Activated naive CD8-positive, alpha-beta T cell treated with anti-CD3 and anti-CD28 coated beads, Interleukin-2, amount 50 U/mL, for 24 hours (primary cell): Measurements from ENCODE around the gene RELL2.

ENCODE experiments used
- ATAC-seq: fragments of 150-1000 bp; cut with Tn5 transposase; one replicate; pipeline ENCODE4 v1.10.0; 2021
- DNase-seq: peaks from one replicate; pipeline ENCODE4 v3.0.0; 2021
- H3K27ac Mint-ChIP-seq: one replicate; pipeline ENCODE4 v1.8.0; 2021; ENCODE audit warnings: mild to moderate bottlenecking, mixed read lengths
- H3K27me3 Mint-ChIP-seq: one replicate; pipeline ENCODE4 v1.8.0; 2021; ENCODE audit warnings: mixed read lengths
- H3K36me3 Mint-ChIP-seq: one replicate; pipeline ENCODE4 v1.8.0; 2021; ENCODE audit warnings: low read depth, mixed read lengths
- H3K4me1 Mint-ChIP-seq: one replicate; pipeline ENCODE4 v1.8.0; 2021; ENCODE audit warnings: mixed read lengths
- H3K4me3 Mint-ChIP-seq: one replicate; pipeline ENCODE4 v1.8.0; 2021; ENCODE audit warnings: mild to moderate bottlenecking, moderate library complexity, mixed read lengths
- H3K9me3 Mint-ChIP-seq: one replicate; pipeline ENCODE4 v1.8.0; 2021; ENCODE audit warnings: mixed read lengths

The RELL2 gene

GRCh38 chr5:141634720-141635119, 2.1 kb upstream of the RELL2 start:
- DNase-seq (no peak), ATAC-seq (no peak)
- Mint-ChIP-seq H3K4me1 (peaks cover 45% of the 10 kb centered on the region), H3K27ac (no peak overlapping the region), H3K36me3 (peaks cover 36% of the 10 kb centered on the region), H3K9me3 (no peaks in the 10 kb centered on the region), H3K4me3 (peak overlapping the region; percentile 90), H3K27me3 (no peaks in the 10 kb centered on the region)

GRCh38 chr5:141635646-141636045, 1.2 kb upstream of the RELL2 start:
- Mint-ChIP-seq H3K27ac (peak overlapping the region; percentile 74), H3K4me1 (peaks cover 49% of the 10 kb centered on the region), H3K4me3 (peak overlapping the region; percentile 90), H3K9me3 (no peaks in the 10 kb centered on the region), H3K27me3 (no peaks in the 10 kb centered on the region), H3K36me3 (peaks cover 29% of the 10 kb centered on the region)
- DNase-seq = no peak
- ATAC-seq = no peak

DNA sequence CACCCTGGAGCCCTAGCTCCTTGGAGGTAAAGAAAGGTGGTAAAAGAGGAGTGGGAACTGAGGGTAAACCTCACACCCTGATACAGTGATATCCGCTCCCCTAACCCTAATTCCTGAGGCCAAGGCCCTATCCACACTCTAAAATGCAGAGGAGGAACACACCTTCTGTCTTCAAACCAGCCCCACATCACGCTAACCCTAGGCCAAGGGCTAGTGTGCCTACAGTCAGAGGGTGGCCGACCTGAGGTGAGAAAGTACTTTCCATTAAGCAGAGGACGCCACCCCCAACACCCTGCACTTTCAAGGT, 738 bp upstream of the RELL2 start:
- no peak for ATAC-seq
- H3K36me3 Mint-ChIP-seq = peaks cover 33% of the 10 kb centered on the region
- H3K4me3 Mint-ChIP-seq = peak overlapping the region; percentile 90
- H3K4me1 Mint-ChIP-seq = peaks cover 53% of the 10 kb centered on the region
- no peaks in the 10 kb centered on the region for H3K27me3 Mint-ChIP-seq
- peak overlapping the region; percentile 74 for H3K27ac Mint-ChIP-seq
- peak; percentile 31 for DNase-seq
- no peaks in the 10 kb centered on the region for H3K9me3 Mint-ChIP-seq

DNA sequence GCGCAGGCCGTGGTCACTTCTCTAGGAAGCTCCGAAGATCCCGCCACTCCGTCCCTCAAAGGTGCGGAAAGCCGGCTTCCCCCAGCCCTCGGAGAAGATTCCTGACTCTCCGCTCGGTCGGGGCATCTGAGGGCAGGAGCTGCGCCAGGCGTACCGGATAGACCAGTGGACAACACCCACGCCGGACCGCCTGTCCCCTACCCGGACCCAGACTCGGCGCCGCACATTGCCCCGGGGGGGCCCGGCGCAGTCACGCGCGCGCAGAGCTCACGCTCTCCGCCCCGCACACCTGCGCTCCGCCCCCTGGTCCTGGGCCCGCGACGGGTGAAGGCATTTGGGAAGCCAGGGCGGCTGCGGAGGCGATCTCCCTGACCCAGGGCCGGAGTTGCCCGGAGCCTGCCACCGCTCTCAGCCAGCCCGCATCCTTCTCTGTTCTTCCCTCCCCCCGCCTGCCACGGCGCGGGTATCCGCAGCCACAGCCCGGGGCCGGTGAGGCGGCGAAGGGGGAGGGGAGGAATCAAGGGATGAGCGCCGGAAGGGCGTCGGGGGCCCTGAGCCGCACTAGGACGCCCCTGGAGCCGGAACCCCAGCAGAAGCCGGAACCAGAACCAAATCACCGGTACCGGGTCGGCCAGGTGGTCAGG, 448 bp downstream of the RELL2 start:
- Mint-ChIP-seq H3K27ac (peak overlapping the region; percentile 92), H3K4me3 (peak overlapping the region; percentile 90), H3K36me3 (peaks cover 40% of the 10 kb centered on the region), H3K4me1 (peaks cover 63% of the 10 kb centered on the region), H3K27me3 (no peaks in the 10 kb centered on the region), H3K9me3 (no peaks in the 10 kb centered on the region)
- ATAC-seq (peak; percentile 38), DNase-seq (peak; percentile 62)

- H3K36me3 Mint-ChIP-seq = peaks cover 37% of the 10 kb centered on the region
- peaks cover 58% of the 10 kb centered on the region for H3K4me1 Mint-ChIP-seq
- DNase-seq (peak; percentile 76), ATAC-seq (peak; percentile 39)
- H3K27ac Mint-ChIP-seq = peak overlapping the region; percentile 92
- H3K27me3 Mint-ChIP-seq = no peaks in the 10 kb centered on the region
- H3K9me3 Mint-ChIP-seq = no peaks in the 10 kb centered on the region
- H3K4me3 Mint-ChIP-seq = peak overlapping the region; percentile 90
Measured at GRCh38 chr5:141637767-141638419, 1.1 kb downstream of the RELL2 start.

- H3K4me1 Mint-ChIP-seq = peaks cover 56% of the 10 kb centered on the region
- peak overlapping the region; percentile 92 for H3K27ac Mint-ChIP-seq
Measured at GRCh38 chr5:141638771-141639170, 2.0 kb downstream of the RELL2 start.

DNA sequence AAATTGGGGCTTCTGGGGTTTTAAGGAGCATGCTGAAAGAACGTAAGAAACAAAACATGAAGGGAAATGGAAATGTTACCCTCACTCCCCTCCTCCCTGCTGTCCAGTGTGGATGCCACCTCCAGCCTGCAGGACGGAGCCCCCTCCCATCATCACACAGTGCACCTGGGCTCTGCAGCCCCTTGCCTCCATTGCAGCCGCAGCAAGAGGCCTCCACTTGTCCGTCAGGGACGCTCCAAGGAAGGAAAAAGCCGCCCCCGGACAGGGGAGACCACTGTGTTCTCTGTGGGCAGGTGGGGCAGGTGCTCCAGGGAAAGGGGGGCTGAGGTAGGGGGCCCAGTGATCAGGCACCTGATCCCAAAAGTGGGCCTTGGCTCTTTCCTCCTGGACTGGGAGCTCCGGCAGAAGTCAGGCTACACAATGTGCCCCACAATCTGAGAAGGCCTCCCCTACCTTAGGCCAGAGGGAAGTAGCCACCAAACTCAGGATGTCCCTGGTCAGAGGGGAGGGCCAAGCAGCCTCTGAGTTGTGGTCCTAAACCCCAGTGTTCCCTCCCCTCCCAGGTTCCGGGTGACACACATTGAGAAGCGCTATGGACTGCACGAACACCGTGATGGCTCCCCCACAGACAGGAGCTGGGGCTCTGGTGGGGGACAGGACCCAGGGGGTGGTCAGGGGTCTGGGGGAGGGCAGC, 2.7 kb downstream of the RELL2 start:
- Mint-ChIP-seq H3K27ac (peak overlapping the region; percentile 92), H3K9me3 (no peaks in the 10 kb centered on the region), H3K36me3 (peaks cover 31% of the 10 kb centered on the region), H3K27me3 (no peaks in the 10 kb centered on the region), H3K4me3 (peak overlapping the region; percentile 90), H3K4me1 (peaks cover 49% of the 10 kb centered on the region)
- no peak for DNase-seq
- ATAC-seq = no peak

More at GRCh38 chr5:141638771-141639170, 2.0 kb downstream of the RELL2 start:
- no peak for DNase-seq
- ATAC-seq = no peak
- peak overlapping the region; percentile 90 for H3K4me3 Mint-ChIP-seq
- peaks cover 37% of the 10 kb centered on the region for H3K36me3 Mint-ChIP-seq
- no peaks in the 10 kb centered on the region for H3K27me3 Mint-ChIP-seq
- no peaks in the 10 kb centered on the region for H3K9me3 Mint-ChIP-seq

DNA sequence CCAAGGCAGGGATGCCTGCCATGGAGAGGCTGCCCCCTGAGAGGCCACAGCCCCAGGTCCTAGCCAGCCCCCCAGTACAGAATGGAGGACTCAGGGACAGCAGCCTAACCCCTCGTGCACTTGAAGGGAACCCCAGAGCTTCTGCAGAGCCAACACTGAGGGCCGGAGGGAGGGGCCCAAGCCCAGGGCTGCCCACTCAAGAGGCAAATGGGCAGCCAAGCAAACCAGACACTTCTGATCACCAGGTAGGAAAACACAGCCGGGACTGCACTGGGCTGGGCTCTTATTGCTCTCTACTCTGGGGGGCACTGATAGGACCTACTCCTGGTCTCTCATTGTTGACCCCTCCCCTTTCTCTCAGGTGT, 3.2 kb downstream of the RELL2 start:
- Mint-ChIP-seq H3K9me3 (no peaks in the 10 kb centered on the region), H3K27ac (no peak overlapping the region), H3K36me3 (peaks cover 31% of the 10 kb centered on the region), H3K27me3 (no peaks in the 10 kb centered on the region), H3K4me3 (no peak overlapping the region), H3K4me1 (peaks cover 44% of the 10 kb centered on the region)
- DNase-seq (no peak), ATAC-seq (no peak)

GRCh38 chr5:141640698-141641097, 3.9 kb downstream of the RELL2 start:
- DNase-seq = no peak
- H3K27me3 Mint-ChIP-seq = no peaks in the 10 kb centered on the region
- H3K27ac Mint-ChIP-seq = peak overlapping the region; percentile 63
- ATAC-seq = no peak
- no peak overlapping the region for H3K4me3 Mint-ChIP-seq
- H3K36me3 Mint-ChIP-seq = peaks cover 30% of the 10 kb centered on the region
- H3K9me3 Mint-ChIP-seq = no peaks in the 10 kb centered on the region
- peaks cover 38% of the 10 kb centered on the region for H3K4me1 Mint-ChIP-seq

GRCh38 chr5:141641634-141642267, 5.0 kb downstream of the RELL2 start:
- no peaks in the 10 kb centered on the region for H3K9me3 Mint-ChIP-seq
- ATAC-seq = peak; percentile 42

DNA sequence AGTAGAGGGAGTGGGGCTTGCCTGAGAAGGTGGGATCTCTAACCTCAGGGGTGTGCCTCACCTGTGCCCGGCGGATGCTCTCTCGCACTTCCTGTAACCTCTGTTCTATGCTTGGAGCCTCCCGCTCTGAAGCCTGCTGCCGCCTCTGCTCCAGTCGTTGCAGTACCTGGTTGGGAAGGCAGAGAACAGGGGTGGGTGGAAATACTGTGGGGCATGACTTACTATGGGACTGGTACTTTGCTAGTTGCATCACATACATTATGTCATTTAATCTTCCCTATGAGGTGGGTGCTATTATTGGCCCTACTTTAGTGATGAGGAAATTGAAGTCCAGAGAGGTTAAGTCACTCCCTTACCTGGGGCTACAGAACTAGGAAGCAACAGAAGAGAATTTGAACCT, 9.2 kb downstream of the RELL2 start:
- no peak overlapping the region for H3K27ac Mint-ChIP-seq
- DNase-seq = no peak
- no peaks in the 10 kb centered on the region for H3K27me3 Mint-ChIP-seq
- no peak for ATAC-seq
- no peak overlapping the region for H3K4me3 Mint-ChIP-seq
- peaks cover 21% of the 10 kb centered on the region for H3K36me3 Mint-ChIP-seq
- H3K4me1 Mint-ChIP-seq = peaks cover 19% of the 10 kb centered on the region
- H3K9me3 Mint-ChIP-seq = no peaks in the 10 kb centered on the region

More at GRCh38 chr5:141641634-141642267, 5.0 kb downstream of the RELL2 start:
- Mint-ChIP-seq H3K36me3 (peaks cover 33% of the 10 kb centered on the region), H3K4me3 (no peak overlapping the region), H3K27me3 (no peaks in the 10 kb centered on the region), H3K4me1 (peaks cover 31% of the 10 kb centered on the region), H3K27ac (peak overlapping the region; percentile 63)
- no peak for DNase-seq

GRCh38 chr5:141647242-141647641, 10.4 kb downstream of the RELL2 start:
- H3K4me1 Mint-ChIP-seq = peaks cover 17% of the 10 kb centered on the region
- peaks cover 10% of the 10 kb centered on the region for H3K36me3 Mint-ChIP-seq
- ATAC-seq (no peak), DNase-seq (no peak)
- no peaks in the 10 kb centered on the region for H3K27me3 Mint-ChIP-seq
- H3K4me3 Mint-ChIP-seq = no peak overlapping the region
- H3K9me3 Mint-ChIP-seq = no peaks in the 10 kb centered on the region
- no peak overlapping the region for H3K27ac Mint-ChIP-seq

- Mint-ChIP-seq H3K27me3 (no peaks in the 10 kb centered on the region), H3K4me3 (no peak overlapping the region), H3K36me3 (peaks cover 10% of the 10 kb centered on the region), H3K9me3 (no peaks in the 10 kb centered on the region), H3K27ac (no peak overlapping the region), H3K4me1 (peaks cover 18% of the 10 kb centered on the region)
- no peak for ATAC-seq
- DNase-seq = no peak
Measured at GRCh38 chr5:141647851-141648250, 11.1 kb downstream of the RELL2 start.

- Mint-ChIP-seq H3K4me1 (peaks cover 18% of the 10 kb centered on the region), H3K36me3 (peaks cover 10% of the 10 kb centered on the region), H3K4me3 (no peak overlapping the region), H3K9me3 (no peaks in the 10 kb centered on the region), H3K27ac (no peak overlapping the region), H3K27me3 (no peaks in the 10 kb centered on the region)
- no peak for DNase-seq
- ATAC-seq = no peak
Measured at GRCh38 chr5:141649056-141649688, 12.4 kb downstream of the RELL2 start.
